Measurements from ENCODE around the gene LIX1.

DNA sequence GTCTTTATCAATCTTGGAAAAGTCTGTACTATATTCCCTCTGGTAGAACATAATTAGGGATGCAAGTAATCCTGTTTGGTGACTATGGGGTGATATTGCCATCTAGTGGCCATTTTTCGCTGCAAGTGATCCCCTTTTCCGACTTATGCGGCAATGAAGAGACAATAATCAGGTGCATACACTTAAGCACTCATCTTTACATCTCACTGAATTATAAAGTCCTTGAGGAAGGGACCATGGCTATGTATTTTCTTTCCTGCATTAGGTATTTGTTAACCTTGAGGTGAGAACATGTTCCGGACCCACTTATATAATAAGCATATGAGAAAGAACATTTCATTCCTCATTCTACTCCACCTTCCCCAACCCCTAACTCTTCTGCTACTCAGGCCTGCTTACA, 19.6 kb upstream of the LIX1 start:
- no peak for TF ChIP-seq TEAD4 (CRISPR knock-in tag; IDR thresholded peaks at IDR 0.05)
- TF ChIP-seq TCF7 (CRISPR knock-in tag; IDR thresholded peaks at IDR 0.05; ENCODE audit: low read depth) = no peak
